HG03039 (cell line): ENCODE data around the gene THOC2.
"Not testable (repeated sequence)": the region's sequence is repeated elsewhere in the genome, so short reads cannot be mapped to it uniquely, and the experiment has no call there.

Experiments used
- ATAC-seq: cut with Tn5 transposase; IDR thresholded peaks from one replicate; pipeline ENCODE4 v1.9.1; 2021; ENCODE audit warnings: mild to moderate bottlenecking, moderate library complexity; ENCODE audit not compliant: unreplicated experiment

THOC2 gene

GRCh38 chrX:123732670-123733363, at the start of gene THOC2:
THOC2 (minus strand) TSS chrX:123733052; CDS start chrX:123733022, 30 bp downstream.
- peak; percentile 83 for ATAC-seq

GRCh38 chrX:123781786-123782185, 48.9 kb upstream of the THOC2 start:
- not testable (repeated sequence) for ATAC-seq

DNA sequence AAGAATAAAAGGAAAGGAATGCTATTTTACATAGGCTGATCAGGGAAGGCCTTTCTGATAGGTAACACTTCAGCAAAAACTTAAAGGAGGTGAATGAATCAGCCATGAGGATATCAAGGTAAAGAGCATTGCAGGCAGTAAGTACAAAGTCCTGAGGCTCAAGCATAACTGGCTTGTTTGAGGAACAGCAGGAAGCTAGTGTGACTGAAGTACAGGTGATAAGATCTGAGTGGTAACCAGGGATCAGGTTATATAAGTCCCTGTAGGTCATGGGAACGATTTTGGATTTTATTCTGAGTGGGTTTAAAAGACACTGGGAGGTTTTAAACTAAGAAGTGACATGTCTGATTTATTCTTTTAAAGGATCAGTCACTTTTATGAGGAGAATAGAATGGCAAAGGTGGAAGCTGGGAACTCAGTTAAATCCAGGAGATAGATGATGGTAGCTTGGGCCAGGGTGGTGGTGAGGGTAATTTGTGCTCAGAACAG, 47.1 kb upstream of the THOC2 start:
- no peak for ATAC-seq

- no peak for ATAC-seq
These were observed 40.6 kb upstream of the THOC2 start for GRCh38 chrX:123773258-123773988.

DNA sequence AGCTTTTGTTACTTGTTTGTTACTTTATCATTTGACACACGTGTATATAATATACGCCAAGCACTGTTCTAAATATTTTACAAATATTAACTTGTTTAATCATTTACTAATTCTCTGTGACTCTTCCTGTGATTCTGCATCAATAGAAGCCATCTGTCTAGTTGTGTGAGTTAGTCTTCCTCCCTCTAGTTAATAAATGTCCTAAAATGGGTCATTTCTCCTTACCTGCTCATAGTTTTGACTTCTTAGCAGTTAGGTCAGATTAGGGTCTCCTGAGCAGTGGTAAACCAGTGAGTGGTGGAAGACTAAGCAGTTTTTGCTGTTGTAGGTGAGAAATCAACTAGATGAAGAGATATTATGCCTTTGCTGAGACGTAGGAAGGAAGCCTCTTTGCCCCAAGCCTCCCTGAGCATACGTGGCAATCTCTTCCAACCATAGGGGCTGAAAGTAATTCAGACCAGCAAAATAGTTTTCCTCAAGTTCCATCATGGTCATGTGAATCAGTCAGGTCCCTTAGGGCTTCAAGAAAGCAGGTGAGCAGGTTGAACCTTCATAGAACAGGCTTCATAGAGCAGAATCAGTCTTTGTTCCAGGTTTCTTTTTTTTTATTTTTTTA, 38.7 kb upstream of the THOC2 start:
- ATAC-seq, result no peak

DNA sequence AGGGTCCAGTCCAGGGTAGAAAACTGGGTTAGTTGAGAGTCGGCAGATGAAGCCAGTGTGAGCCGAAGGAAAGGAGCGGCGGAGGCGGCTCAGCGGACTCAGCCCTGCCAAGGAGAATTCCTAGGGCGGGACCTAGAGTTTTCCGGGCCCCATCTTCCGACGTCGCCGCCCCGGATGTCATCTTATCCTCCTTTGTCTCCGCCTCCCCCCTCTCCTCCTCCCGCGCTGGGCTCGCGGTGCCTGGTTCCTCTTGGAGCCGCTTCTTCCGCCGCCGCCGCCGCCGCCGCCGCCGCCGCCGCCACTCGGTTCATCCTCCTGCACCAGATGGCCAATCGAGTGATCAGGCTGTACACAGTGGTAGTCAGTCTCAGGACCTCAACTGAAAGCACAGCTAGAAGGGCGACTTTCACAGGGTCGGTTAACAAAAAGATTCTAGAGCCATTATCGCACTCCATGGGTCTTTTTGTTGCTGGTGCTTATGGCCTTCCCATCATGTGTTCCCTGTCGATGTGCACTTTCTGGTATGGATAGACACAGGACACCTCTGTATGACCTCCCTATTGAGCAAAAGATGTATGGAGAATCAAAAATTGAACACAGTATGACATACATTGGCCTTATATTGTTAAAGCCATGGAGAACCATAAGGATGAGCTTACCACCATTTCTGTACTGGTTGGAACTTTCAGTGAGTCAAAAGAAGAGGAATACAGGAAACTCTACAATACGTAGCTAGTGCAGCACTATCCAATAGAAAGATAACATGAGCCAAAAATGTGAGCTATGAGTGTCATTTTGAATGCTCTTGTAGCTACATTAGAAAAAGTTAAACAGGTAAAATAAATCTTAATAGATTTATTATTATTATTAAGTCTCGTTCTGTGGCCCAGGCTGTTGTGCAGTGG, 32.4 kb upstream of the THOC2 start:
- ATAC-seq, result peak; percentile 95

DNA sequence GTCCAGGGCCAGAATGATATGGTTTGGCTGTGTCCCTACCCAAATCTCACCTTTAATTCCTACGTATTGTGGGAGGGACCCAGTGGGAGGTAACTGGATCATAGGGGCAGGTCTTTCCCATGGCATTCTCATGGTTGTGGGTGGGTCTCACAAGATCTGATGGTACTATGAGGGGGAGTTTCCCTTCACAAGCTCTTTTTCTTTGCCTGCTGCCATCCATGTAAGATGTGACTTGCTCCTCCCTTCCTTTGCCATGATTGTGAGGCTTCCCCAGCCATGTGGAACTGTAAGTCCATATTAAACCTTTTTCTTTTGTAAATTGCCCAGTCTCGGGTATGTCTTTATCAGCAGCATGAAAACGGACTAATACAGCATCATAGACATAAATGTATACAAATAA, 27.0 kb upstream of the THOC2 start:
- ATAC-seq, result not testable (repeated sequence)

- ATAC-seq, result not testable (repeated sequence)
These were observed 24.9 kb upstream of the THOC2 start for GRCh38 chrX:123757794-123758193.

DNA sequence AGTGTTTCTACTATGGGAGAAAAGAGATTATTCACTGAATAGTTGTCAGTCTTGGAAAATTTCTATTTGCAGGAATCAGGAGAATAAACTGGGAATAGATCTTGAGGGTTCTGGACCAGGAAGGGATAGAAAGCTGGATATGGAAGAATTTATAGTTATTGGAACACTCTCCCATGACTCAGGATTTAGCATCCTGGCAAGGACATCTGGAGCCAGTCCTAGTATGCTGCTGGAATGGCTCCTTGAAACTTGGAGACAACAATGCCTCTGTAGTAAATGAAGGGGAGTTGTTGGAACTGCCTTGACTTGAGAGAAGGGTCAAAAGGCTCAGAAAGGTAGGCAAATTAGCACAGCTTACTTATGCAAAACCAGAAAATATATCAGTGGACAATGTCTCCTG, 23.5 kb upstream of the THOC2 start:
- ATAC-seq, result no peak

DNA sequence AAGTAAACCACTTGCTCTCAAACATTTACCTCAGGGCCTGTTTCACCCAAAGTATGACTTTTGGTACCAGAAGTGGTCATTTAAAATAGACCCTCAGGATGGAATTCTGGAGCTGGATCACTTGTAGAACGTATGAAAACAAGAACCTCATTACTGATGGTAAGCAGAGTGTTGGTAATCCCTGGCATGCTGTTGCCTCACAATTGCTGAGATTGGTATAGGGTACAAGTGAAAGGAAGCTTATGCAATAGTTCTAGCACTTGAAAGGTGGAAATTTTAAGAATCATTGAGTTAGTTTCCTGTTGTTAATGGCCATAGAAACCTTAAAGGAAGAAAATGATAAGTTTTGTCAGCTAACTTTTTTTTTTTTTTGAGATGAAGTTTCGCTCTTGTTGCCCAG, 22.3 kb upstream of the THOC2 start:
- ATAC-seq, result no peak

- ATAC-seq, result no peak
These were observed 21.0 kb upstream of the THOC2 start for GRCh38 chrX:123753656-123754350.

- ATAC-seq, result no peak
These were observed 16.8 kb upstream of the THOC2 start for GRCh38 chrX:123749643-123750042.

DNA sequence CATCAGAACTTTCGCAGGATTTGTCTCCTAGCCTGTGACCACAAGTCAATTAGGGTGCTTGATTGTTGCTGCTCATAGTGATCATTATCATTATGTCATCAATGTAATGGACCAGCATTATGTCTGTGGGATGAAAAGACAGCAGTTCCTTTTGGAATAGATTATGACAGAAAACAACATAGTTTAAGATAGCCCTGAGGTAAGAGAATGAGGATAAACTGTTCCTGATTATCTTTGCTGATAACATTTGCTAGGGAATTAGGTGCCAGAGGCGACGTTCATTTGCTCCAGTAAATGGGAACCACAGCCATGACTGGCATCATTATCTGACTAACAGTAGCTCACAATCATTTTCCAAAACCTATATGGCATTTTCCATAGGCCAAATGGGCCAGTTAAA, 12.7 kb upstream of the THOC2 start:
- ATAC-seq, result no peak

DNA sequence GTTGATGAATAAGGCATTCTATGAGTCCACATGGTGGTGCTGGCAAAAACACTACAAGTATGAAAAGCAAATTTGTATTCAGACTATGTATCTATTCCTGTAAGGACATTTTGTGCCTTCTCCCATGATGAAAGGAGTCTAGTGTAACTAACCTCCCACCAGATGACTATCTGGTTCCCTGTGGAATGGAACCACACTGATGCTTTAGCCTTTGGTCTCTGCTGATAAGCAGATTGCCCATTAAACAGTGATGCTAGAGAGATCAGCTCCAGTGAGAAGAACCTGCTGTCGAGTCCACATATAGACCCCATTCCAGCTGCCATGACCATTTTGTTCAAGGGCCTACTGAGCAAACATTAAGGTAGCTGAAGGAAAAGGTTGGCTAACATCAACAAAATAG, 10.5 kb upstream of the THOC2 start:
- no peak for ATAC-seq

DNA sequence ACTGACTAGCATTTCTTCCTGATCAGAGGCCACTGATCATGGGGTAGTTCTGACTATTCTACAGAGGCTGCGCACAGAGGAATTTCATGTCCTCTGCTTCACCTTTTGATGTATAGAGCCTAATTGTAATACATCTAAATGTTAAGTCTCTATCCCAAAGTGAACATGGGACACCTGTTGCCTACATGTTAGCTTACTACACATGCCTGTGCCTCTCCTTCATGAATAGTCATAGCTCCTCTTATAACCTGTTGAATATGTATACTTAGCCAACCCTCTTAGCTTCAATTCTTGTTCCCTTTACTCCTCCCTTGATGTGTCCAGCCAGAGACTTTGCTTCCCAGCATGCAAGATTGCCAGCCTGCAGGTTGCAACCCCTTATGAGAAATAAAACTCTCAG, 9.6 kb upstream of the THOC2 start:
- no peak for ATAC-seq

- ATAC-seq, result no peak
These were observed 7.7 kb upstream of the THOC2 start for GRCh38 chrX:123740536-123740935.

DNA sequence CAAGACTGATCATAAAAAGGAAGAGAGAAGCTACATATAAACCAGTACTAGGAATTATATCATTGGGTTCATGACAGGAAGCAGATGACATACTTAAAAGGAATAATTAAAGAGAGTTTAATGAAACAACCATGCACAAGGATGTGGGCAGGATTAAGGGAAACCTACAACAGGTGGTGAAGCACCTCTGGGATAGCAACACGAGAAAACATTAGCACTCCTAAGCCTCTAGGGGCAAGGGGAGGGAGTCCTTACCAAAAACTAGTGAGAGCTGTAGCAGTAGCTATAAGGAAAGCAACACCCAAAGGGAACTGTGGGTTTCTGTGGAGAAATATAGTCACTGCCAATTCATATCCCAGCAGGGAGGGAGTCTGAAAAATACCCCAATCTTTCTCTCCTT, 7.2 kb upstream of the THOC2 start:
- no peak for ATAC-seq

DNA sequence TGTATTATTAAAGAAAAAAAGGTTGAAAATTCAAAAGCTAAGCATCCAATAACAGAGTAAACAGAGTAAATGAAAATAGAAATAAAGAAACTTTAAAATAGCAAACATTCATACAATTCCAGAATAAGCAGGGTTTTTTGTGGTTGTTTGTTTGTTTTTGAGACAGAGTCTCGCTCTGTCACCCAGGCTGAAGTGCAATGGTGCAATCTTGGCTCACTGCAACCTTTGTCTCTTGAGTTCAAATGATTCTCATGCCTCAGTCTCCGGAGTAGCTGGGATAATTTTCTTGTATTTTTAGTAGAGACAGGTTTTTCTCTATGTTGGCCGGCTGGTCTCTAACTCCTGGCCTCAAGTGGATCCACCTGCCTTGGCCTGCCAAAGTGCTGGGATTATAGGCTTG, 6.6 kb upstream of the THOC2 start:
- ATAC-seq, result no peak

DNA sequence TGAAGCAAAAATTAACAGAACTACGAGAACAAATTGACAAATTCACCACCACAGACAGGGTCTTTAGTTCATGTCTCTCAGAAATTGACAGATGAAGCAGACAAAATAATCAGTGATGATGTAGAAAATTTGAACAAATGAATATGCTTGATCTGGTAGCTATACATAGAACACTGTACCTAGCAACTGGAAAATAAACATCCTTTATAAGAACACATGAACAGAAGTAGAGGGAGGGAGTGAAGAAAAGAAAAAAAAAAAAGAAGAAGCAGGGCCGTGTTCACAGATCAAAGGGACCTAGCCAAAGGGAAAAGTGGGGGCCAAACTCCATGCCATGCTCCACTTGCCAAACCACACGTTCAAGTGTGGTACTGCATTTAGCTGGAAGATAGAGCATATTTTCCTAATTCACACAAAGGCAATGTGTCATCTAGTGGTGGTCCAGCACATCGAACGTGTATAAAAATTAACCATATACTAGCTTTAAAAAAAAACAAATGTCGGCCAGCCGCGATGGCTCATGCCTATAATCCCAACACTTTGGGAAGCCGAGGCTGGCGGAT, 5.6 kb upstream of the THOC2 start:
- no peak for ATAC-seq

DNA sequence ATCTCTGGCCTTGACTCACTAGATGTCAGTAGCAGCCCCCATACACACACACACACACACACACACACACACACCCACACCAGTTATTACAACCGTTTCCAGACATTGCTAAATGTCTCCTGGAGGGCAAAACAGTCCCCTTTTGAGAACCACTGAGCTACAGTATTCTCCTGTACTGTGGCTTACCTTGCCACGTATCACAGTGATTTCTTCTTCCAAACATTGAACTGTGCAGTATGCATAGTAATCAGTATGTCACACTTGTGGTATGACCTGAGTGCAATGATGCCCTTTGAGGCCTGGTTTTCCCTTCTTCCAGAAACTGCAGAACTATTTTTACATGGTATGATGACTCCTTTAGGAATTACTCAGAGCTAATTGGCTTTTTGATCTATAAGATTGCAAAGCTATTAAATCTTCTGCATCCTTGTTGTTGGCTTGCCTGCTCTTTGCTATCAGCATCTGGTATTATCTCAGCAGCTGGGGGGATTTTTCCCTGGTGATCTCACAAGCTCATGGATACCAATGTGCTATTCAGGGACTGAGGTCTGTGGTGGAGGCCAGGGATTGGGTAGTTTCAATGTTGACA, 3.6 kb upstream of the THOC2 start:
- no peak for ATAC-seq
